ENCODE results near the gene DPP8.
"Not testable (repeated sequence)": the region's sequence is repeated elsewhere in the genome, so short reads cannot be mapped to it uniquely, and the experiment has no call there.

The DPP8 gene

GRCh38 chr15:65521350-65521749, 3.9 kb upstream of the DPP8 start:
- DNase-seq: no peak

GRCh38 chr15:65518633-65519285, 1.3 kb upstream of the DPP8 start:
- peak; percentile 24 for DNase-seq

GRCh38 chr15:65517866-65518207, 348 bp upstream of the DPP8 start:
- no peak for DNase-seq

- DNase-seq: no peak
Observed at GRCh38 chr15:65512807-65513416, 4.6 kb downstream of the DPP8 start.

- DNase-seq: no peak
Observed at GRCh38 chr15:65512189-65512588, 5.3 kb downstream of the DPP8 start.

GRCh38 chr15:65509321-65509720, 8.2 kb downstream of the DPP8 start:
- no peak for DNase-seq

- no peak for DNase-seq
Observed at GRCh38 chr15:65494076-65494475, 23.4 kb downstream of the DPP8 start.

- DNase-seq: no peak
Observed at GRCh38 chr15:65484876-65485275, 32.6 kb downstream of the DPP8 start.

GRCh38 chr15:65476903-65477302, 40.6 kb downstream of the DPP8 start:
- DNase-seq: no peak

GRCh38 chr15:65470866-65471265, 46.6 kb downstream of the DPP8 start:
- no peak for DNase-seq

GRCh38 chr15:65468229-65468909, 49.1 kb downstream of the DPP8 start:
- DNase-seq: no peak

- no peak for DNase-seq
Observed at GRCh38 chr15:65466901-65467300, 50.6 kb downstream of the DPP8 start.

- DNase-seq: not testable (repeated sequence)
Observed at GRCh38 chr15:65463096-65463495, 54.4 kb downstream of the DPP8 start.

GRCh38 chr15:65460741-65461347, 56.6 kb downstream of the DPP8 start:
- no peak for DNase-seq

GRCh38 chr15:65455256-65455655, 62.2 kb downstream of the DPP8 start:
- DNase-seq: not testable (repeated sequence)

- no peak for DNase-seq
Observed at GRCh38 chr15:65451989-65452388, 65.5 kb downstream of the DPP8 start.

GRCh38 chr15:65450556-65450955, 66.9 kb downstream of the DPP8 start:
- DNase-seq: no peak

GRCh38 chr15:65447145-65447544, 70.3 kb downstream of the DPP8 start:
- no peak for DNase-seq

- no peak for DNase-seq
Observed at GRCh38 chr15:65434201-65434600, 83.3 kb downstream of the DPP8 start.

- no peak for DNase-seq
Observed at GRCh38 chr15:65431731-65432130, 85.8 kb downstream of the DPP8 start.

- DNase-seq: no peak
Observed at GRCh38 chr15:65426216-65426853, 91.2 kb downstream of the DPP8 start.

- no peak for DNase-seq
Observed at GRCh38 chr15:65424683-65425082, 92.8 kb downstream of the DPP8 start.

GRCh38 chr15:65423976-65424679, 93.4 kb downstream of the DPP8 start:
- no peak for DNase-seq

All from NCI-H1436 (cell line).